Measurements from ENCODE around the gene SORCS3.

Gene SORCS3

GRCh38 chr10:104741127-104741526 is 100.0 kb downstream of the SORCS3 start:
- H3K27me3 ChIP-seq (ENCODE audit: insufficient read depth, low read length, poor library complexity) = no peaks in the 10 kb centered on the region
- TF ChIP-seq CTCF (IDR thresholded peaks at IDR 0.05; ENCODE audit: borderline replicate concordance, extremely low read depth, low read length, poor library complexity, severe bottlenecking) = no peak
- no peak for TF ChIP-seq EZH2 (IDR thresholded peaks at IDR 0.05; ENCODE audit: borderline replicate concordance, low read depth, low read length, severe bottlenecking)
- no peak overlapping the region for H3K27ac ChIP-seq (ENCODE audit: low read length)
- no peaks in the 10 kb centered on the region for H3K36me3 ChIP-seq (ENCODE audit: insufficient read depth, low read length)
- H3K4me3 ChIP-seq (ENCODE audit: low read depth in 1 of 2, low read length in 2 of 2) = no peak overlapping the region
- DNase-seq (no peak), ATAC-seq (ENCODE audit: insufficient read depth, low read depth) (no peak)
- no peak overlapping the region for H2AFZ ChIP-seq (ENCODE audit: low read depth, low read length)
- no peaks in the 10 kb centered on the region for H3K4me1 ChIP-seq (ENCODE audit: insufficient read depth, low read length)
- no peaks in the 10 kb centered on the region for H4K20me1 ChIP-seq (ENCODE audit: insufficient read depth, low read length)
- no peak overlapping the region for H3K4me2 ChIP-seq (ENCODE audit: insufficient read depth, low read length)
- H3K9me3 ChIP-seq (ENCODE audit: insufficient read depth, low read length, severe bottlenecking) = no peaks in the 10 kb centered on the region
- H3K79me2 ChIP-seq (ENCODE audit: insufficient read depth, low read length) = no peaks in the 10 kb centered on the region
- H3K9ac ChIP-seq (ENCODE audit: low read depth, low read length) = no peak overlapping the region

- Histone ChIP-seq H3K4me2 (ENCODE audit: insufficient read depth, low read length) (no peak overlapping the region), H3K4me1 (ENCODE audit: insufficient read depth, low read length) (no peaks in the 10 kb centered on the region), H3K27me3 (ENCODE audit: insufficient read depth, low read length, poor library complexity) (no peaks in the 10 kb centered on the region), H2AFZ (ENCODE audit: low read depth, low read length) (no peak overlapping the region), H3K27ac (ENCODE audit: low read length) (no peak overlapping the region), H3K79me2 (ENCODE audit: insufficient read depth, low read length) (no peaks in the 10 kb centered on the region), H3K36me3 (ENCODE audit: insufficient read depth, low read length) (no peaks in the 10 kb centered on the region), H4K20me1 (ENCODE audit: insufficient read depth, low read length) (no peaks in the 10 kb centered on the region), H3K9me3 (ENCODE audit: insufficient read depth, low read length, severe bottlenecking) (no peaks in the 10 kb centered on the region), H3K9ac (ENCODE audit: low read depth, low read length) (no peak overlapping the region), H3K4me3 (ENCODE audit: low read depth in 1 of 2, low read length in 2 of 2) (no peak overlapping the region)
- DNase-seq (no peak), ATAC-seq (ENCODE audit: insufficient read depth, low read depth) (no peak)
- TF ChIP-seq CTCF (IDR thresholded peaks at IDR 0.05; ENCODE audit: borderline replicate concordance, extremely low read depth, low read length, poor library complexity, severe bottlenecking) (no peak), EZH2 (IDR thresholded peaks at IDR 0.05; ENCODE audit: borderline replicate concordance, low read depth, low read length, severe bottlenecking) (no peak)
These were observed 103.0 kb downstream of the SORCS3 start for GRCh38 chr10:104744052-104744451.

- ATAC-seq (ENCODE audit: insufficient read depth, low read depth) = no peak
- Histone ChIP-seq H3K79me2 (ENCODE audit: insufficient read depth, low read length) (no peaks in the 10 kb centered on the region), H2AFZ (ENCODE audit: low read depth, low read length) (no peak overlapping the region), H3K4me3 (ENCODE audit: low read depth in 1 of 2, low read length in 2 of 2) (no peak overlapping the region), H3K27ac (ENCODE audit: low read length) (no peak overlapping the region), H3K9me3 (ENCODE audit: insufficient read depth, low read length, severe bottlenecking) (no peaks in the 10 kb centered on the region), H3K4me1 (ENCODE audit: insufficient read depth, low read length) (no peaks in the 10 kb centered on the region), H3K27me3 (ENCODE audit: insufficient read depth, low read length, poor library complexity) (no peaks in the 10 kb centered on the region), H3K36me3 (ENCODE audit: insufficient read depth, low read length) (no peaks in the 10 kb centered on the region), H3K9ac (ENCODE audit: low read depth, low read length) (no peak overlapping the region), H4K20me1 (ENCODE audit: insufficient read depth, low read length) (no peaks in the 10 kb centered on the region), H3K4me2 (ENCODE audit: insufficient read depth, low read length) (no peak overlapping the region)
- DNase-seq = no peak
- TF ChIP-seq CTCF (IDR thresholded peaks at IDR 0.05; ENCODE audit: borderline replicate concordance, extremely low read depth, low read length, poor library complexity, severe bottlenecking) (no peak), EZH2 (IDR thresholded peaks at IDR 0.05; ENCODE audit: borderline replicate concordance, low read depth, low read length, severe bottlenecking) (no peak)
These were observed 109.2 kb downstream of the SORCS3 start for GRCh38 chr10:104750291-104750690.

- H3K4me2 ChIP-seq (ENCODE audit: insufficient read depth, low read length) = no peak overlapping the region
- no peak overlapping the region for H3K4me3 ChIP-seq (ENCODE audit: low read depth in 1 of 2, low read length in 2 of 2)
- H3K36me3 ChIP-seq (ENCODE audit: insufficient read depth, low read length) = no peaks in the 10 kb centered on the region
- no peaks in the 10 kb centered on the region for H4K20me1 ChIP-seq (ENCODE audit: insufficient read depth, low read length)
- H3K9ac ChIP-seq (ENCODE audit: low read depth, low read length) = no peak overlapping the region
- no peak overlapping the region for H2AFZ ChIP-seq (ENCODE audit: low read depth, low read length)
- H3K27me3 ChIP-seq (ENCODE audit: insufficient read depth, low read length, poor library complexity) = no peaks in the 10 kb centered on the region
- DNase-seq (no peak), ATAC-seq (ENCODE audit: insufficient read depth, low read depth) (no peak)
- no peaks in the 10 kb centered on the region for H3K79me2 ChIP-seq (ENCODE audit: insufficient read depth, low read length)
- no peaks in the 10 kb centered on the region for H3K9me3 ChIP-seq (ENCODE audit: insufficient read depth, low read length, severe bottlenecking)
- no peaks in the 10 kb centered on the region for H3K4me1 ChIP-seq (ENCODE audit: insufficient read depth, low read length)
- TF ChIP-seq CTCF (IDR thresholded peaks at IDR 0.05; ENCODE audit: borderline replicate concordance, extremely low read depth, low read length, poor library complexity, severe bottlenecking) (no peak), EZH2 (IDR thresholded peaks at IDR 0.05; ENCODE audit: borderline replicate concordance, low read depth, low read length, severe bottlenecking) (no peak)
- H3K27ac ChIP-seq (ENCODE audit: low read length) = no peak overlapping the region
These were observed 121.7 kb downstream of the SORCS3 start for GRCh38 chr10:104762793-104763192.
